A673 (cell line): Measurements from ENCODE around the gene SGF29. TPM values are rescaled to one million over a fixed set of nuclear protein-coding genes. Genes with fewer than 3 reads are reported as not detected.
"Not testable (repeated sequence)": the region's sequence is repeated elsewhere in the genome, so short reads cannot be mapped to it uniquely, and the experiment has no call there.

Source experiments
- BruUV-seq: library from RNA; stranded (reverse); fragments of 400-500 nt; replicated peaks from 2 replicates; lab custom pipeline; 2021; lab: Mats Ljungman, UMichigan
- CTCF ChIA-PET: fragments of 300-600 bp; sonication (Branson Sonifier 250); formaldehyde crosslinking; loops from one replicate; lab custom pipeline; 2022; ENCODE audit warnings: antibody characterized with exemption; lab: Charles Lee
- POLR2A ChIA-PET: fragments of 300-600 bp; sonication (Branson Sonifier 250); formaldehyde crosslinking; loops from one replicate; lab custom pipeline; 2022; ENCODE audit warnings: antibody characterized with exemption; ENCODE audit not compliant: low non-redundant PET; lab: Charles Lee
- DNase-seq: peaks from one replicate; pipeline ENCODE4 v3.0.0-alpha.2; 2015; ENCODE audit warnings: low spot score
- H3K27ac ChIP-seq: fragments of 200-600 bp; sonication (generic); 2 replicates; pipeline ENCODE4 v1.5.1; 2016; ENCODE audit warnings: mixed run types, low read depth, mild to moderate bottlenecking, mixed read lengths, antibody characterized with exemption, low read length; ENCODE audit not compliant: poor library complexity, severe bottlenecking
- H3K27me3 ChIP-seq: fragments of 200-600 bp; sonication (generic); replicated peaks from 2 replicates; pipeline ENCODE4 v1.6.1; 2017; ENCODE audit warnings: mixed run types, low read depth, mild to moderate bottlenecking, mixed read lengths, antibody characterized with exemption, low read length; ENCODE audit not compliant: insufficient read depth, poor library complexity
- H3K36me3 ChIP-seq: fragments of 200-600 bp; sonication (generic); 2 replicates; pipeline ENCODE4 v1.6.1; 2016; ENCODE audit warnings: mixed run types, mild to moderate bottlenecking, mixed read lengths, antibody characterized with exemption, low read length; ENCODE audit not compliant: insufficient read depth, poor library complexity, severe bottlenecking
- H3K4me1 ChIP-seq: fragments of 200-600 bp; sonication (generic); 2 replicates; pipeline ENCODE4 v1.6.1; 2017; ENCODE audit warnings: mixed run types, mild to moderate bottlenecking, mixed read lengths, antibody characterized with exemption, low read length; ENCODE audit not compliant: insufficient read depth, poor library complexity, severe bottlenecking
- H3K4me3 ChIP-seq: fragments of 200-600 bp; sonication (generic); 2 replicates; pipeline ENCODE4 v1.5.1; 2016; ENCODE audit warnings: low read depth, mixed run types, mild to moderate bottlenecking, mixed read lengths, low read length; ENCODE audit not compliant: poor library complexity, severe bottlenecking
- H3K9me3 ChIP-seq: fragments of 200-600 bp; sonication (generic); 2 replicates; pipeline ENCODE4 v1.6.1; 2016; ENCODE audit warnings: mixed run types, low read depth, mild to moderate bottlenecking, mixed read lengths, antibody characterized with exemption, low read length; ENCODE audit not compliant: poor library complexity, severe bottlenecking
- EZH2 ChIP-seq: fragments of 200-600 bp; sonication (generic); IDR thresholded peaks from 2 replicates; pipeline ENCODE4 v1.6.1; 2017; ENCODE audit warnings: borderline replicate concordance, low read depth, mild to moderate bottlenecking, mixed read lengths, antibody characterized with exemption, low read length; ENCODE audit not compliant: poor library complexity, severe bottlenecking
- intact Hi-C: fragments of 100-400 bp; cut with micrococcal nuclease; formaldehyde crosslinking; loops from one replicate; pipeline ENCODE4 v1.10.0; 2022; ENCODE audit not compliant: unreplicated experiment
- total RNA-seq: library from RNA; stranded (reverse); gene quantifications from 2 replicates; pipeline ENCODE4 v1.2.3, GENCODE V29; 2021
- TF ChIP-seq, protein P1 (sequence below): fragments of 300-800, 200-600 bp; sonication (generic); conservative IDR thresholded peaks from 2 replicates; pipeline ENCODE4 v1.5.1; 2017; ENCODE audit warnings: low read depth, mild to moderate bottlenecking, antibody characterized with exemption, low read length, moderate library complexity, mixed read lengths

The SGF29 gene
- total RNA-seq, 1 experiment from 2014 or later = 42.3 TPM

DNA sequence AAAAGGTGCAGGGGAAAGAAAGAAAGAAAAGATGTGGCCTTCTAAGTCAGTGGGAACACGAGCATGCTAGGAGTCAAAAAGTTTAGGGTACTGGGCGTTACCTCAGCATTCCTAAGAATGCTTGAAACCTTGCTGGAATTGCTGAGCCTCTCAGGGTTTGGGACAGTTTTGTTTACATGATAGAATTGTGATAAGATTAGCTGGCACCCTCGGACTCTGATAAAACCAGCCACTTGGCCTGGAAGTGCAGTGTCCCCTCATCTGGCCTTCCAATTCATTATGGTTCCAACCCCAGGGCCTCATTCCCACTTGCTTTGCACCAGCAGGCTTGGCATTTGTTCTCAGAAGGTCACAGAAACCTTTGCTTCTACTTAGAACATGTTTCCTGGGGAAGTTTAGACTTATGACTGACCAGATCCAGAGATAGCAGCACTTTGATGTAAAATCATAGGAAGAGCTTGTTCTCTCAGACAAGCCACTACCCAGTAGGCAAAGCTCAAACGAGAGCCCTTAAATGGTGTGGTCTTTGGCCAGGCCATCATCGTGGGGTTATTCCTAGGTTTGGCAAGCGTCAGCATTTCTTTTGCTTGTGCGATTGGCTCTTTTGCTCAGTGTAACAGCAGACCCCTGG lies 8.0 kb downstream of the SGF29 start:
- DNase-seq = no peak
- Histone ChIP-seq H3K27ac (no peak overlapping the region), H3K9me3 (no peaks in the 10 kb centered on the region), H3K4me3 (no peak overlapping the region), H3K36me3 (peaks cover 3% of the 10 kb centered on the region), H3K4me1 (no peaks in the 10 kb centered on the region), H3K27me3 (no peaks in the 10 kb centered on the region)
- no peak for TF ChIP-seq EZH2
- TF ChIP-seq, protein P1, sequence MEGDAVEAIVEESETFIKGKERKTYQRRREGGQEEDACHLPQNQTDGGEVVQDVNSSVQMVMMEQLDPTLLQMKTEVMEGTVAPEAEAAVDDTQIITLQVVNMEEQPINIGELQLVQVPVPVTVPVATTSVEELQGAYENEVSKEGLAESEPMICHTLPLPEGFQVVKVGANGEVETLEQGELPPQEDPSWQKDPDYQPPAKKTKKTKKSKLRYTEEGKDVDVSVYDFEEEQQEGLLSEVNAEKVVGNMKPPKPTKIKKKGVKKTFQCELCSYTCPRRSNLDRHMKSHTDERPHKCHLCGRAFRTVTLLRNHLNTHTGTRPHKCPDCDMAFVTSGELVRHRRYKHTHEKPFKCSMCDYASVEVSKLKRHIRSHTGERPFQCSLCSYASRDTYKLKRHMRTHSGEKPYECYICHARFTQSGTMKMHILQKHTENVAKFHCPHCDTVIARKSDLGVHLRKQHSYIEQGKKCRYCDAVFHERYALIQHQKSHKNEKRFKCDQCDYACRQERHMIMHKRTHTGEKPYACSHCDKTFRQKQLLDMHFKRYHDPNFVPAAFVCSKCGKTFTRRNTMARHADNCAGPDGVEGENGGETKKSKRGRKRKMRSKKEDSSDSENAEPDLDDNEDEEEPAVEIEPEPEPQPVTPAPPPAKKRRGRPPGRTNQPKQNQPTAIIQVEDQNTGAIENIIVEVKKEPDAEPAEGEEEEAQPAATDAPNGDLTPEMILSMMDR = no peak
- ChIA-PET CTCF (no interaction called here), POLR2A (no interaction called here)
- no TSS peak for BruUV-seq
- intact Hi-C loops = no loop called here

DNA sequence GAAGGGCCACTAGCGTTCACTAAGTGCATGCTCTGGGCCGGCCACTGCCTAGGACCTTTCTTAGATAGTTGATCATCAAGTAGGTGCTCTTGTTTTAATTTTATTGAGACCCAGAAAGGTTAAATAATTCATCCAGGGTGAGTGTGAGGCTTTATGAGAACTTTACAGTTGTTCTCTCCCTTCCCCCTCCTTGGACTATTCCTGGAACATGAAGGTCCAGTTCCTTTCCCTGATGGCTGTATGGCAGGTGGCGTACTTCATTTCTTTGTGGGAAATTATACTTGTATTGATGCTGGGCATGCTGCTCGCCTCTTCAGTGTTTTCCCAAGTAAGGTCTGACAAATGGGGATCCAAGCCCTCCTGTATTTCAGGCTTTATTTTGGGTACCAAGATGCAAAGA lies 8.5 kb downstream of the SGF29 start:
- CTCF ChIA-PET = no interaction called here
- no peak for DNase-seq
- Histone ChIP-seq H3K4me3 (no peak overlapping the region), H3K27me3 (no peaks in the 10 kb centered on the region), H3K27ac (no peak overlapping the region), H3K9me3 (peaks cover 2% of the 10 kb centered on the region), H3K4me1 (no peaks in the 10 kb centered on the region), H3K36me3 (peaks cover 5% of the 10 kb centered on the region)
- POLR2A ChIA-PET = no interaction called here
- intact Hi-C loops = no loop called here
- BruUV-seq = no TSS peak
- TF ChIP-seq, protein P1 = no peak
- no peak for TF ChIP-seq EZH2

DNA sequence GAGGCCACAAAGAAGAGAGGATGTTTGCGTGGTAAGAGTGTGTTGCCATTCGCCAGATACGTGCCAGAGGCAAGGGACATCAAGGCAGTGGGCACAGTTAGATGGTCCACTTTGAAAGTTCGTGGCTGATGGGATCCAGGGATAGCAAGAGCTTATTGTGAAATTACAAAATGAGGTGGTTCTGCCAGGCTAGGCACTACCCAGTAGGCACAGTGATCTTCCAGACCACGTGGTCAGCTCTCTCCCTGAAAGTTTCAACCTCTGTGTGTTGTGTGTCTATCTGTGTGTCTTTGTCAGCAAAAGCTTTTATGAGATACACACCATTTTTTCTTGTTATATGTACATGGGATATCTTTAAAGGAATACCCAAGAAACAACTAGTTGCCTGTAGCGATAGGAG lies 9.5 kb downstream of the SGF29 start:
- H3K4me1 ChIP-seq = no peaks in the 10 kb centered on the region
- peaks cover 2% of the 10 kb centered on the region for H3K36me3 ChIP-seq
- POLR2A ChIA-PET = no interaction called here
- H3K27ac ChIP-seq = no peak overlapping the region
- no peak overlapping the region for H3K4me3 ChIP-seq
- no peak for DNase-seq
- BruUV-seq = no TSS peak
- H3K9me3 ChIP-seq = peaks cover 8% of the 10 kb centered on the region
- no peak for TF ChIP-seq EZH2
- TF ChIP-seq, protein P1 = no peak
- CTCF ChIA-PET = no interaction called here
- H3K27me3 ChIP-seq = no peaks in the 10 kb centered on the region
- intact Hi-C loops = no loop called here

DNA sequence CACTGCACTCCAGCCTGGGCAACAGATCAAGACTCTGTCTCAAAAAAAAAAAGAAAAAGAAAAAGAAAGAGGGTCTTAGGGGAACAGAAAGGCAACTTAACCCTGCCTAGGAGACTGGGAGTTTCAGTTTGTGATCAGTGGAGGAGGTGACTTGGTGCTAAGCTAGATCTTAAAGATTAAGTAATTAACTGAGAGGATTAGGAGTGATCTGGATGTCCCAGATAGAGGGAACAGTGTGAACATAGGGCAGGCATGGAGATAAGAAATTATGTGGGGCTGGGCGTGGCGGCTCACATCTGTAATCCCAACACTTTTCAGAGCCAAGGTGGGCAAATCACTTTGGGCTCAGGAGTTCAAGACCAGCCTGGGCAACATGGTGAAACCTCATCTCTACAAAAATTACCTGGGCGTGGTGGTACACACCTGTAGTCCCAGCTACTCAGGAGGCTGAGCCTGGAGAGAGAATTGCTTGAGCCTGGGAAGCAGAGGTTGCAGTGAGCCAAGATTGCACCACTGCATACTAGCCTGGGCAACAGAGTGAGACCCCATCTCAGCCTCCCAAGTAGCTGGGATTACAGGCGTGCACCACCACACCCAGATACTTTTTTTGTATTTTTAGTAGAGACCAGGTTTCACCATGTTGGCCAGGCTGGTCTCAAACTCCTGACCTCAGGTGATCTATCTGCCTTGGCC lies 12.7 kb downstream of the SGF29 start:
- H3K36me3 ChIP-seq, H3K4me3 ChIP-seq, H3K4me1 ChIP-seq, intact Hi-C loops, H3K9me3 ChIP-seq, CTCF ChIA-PET, POLR2A ChIA-PET, H3K27me3 ChIP-seq, DNase-seq, H3K27ac ChIP-seq, BruUV-seq: not testable (repeated sequence)
